Kidney (tissue), 14 donors: ENCODE measurements around the gene MCTP2. TPM values are rescaled to one million over a fixed set of nuclear protein-coding genes. Genes with fewer than 3 reads are reported as not detected.

Source experiments
- DNase-seq, 5 donors: peaks; one replicate each; pipeline ENCODE4 v3.0.0-alpha.2; 2013 to 2020
- FAIRE-seq: peaks from 2 replicates; lab custom pipeline; 2012; peaks lifted over from hg19 to GRCh38; lab: Jason Lieb, UNC
- H3K27ac ChIP-seq, 2 donors: one replicate each; pipeline ENCODE4 v1.7.0; 2013; ENCODE audit warnings: low read depth in 2 of 2, low read length in 2 of 2, inconsistent platforms in 1 of 2
- H3K27me3 ChIP-seq: one replicate; pipeline ENCODE4 v1.7.1; 2013; ENCODE audit warnings: low read length, inconsistent platforms; ENCODE audit not compliant: control insufficient read depth, insufficient read depth
- H3K36me3 ChIP-seq, 3 donors: one replicate each; pipeline versions ENCODE4 v1.7.0 to v1.7.1; 2013; ENCODE audit warnings: low read length in 3 of 3, control low read depth in 1 of 3, inconsistent platforms in 1 of 3; ENCODE audit not compliant: insufficient read depth in 3 of 3, control insufficient read depth in 2 of 3
- H3K4me1 ChIP-seq, 3 donors: one replicate each; pipeline versions ENCODE4 v1.7.0 to v1.7.1; 2013; ENCODE audit warnings: low read length in 3 of 3, inconsistent platforms in 1 of 3, low read depth in 1 of 3; ENCODE audit not compliant: control insufficient read depth in 2 of 3, insufficient read depth in 2 of 3
- H3K4me3 ChIP-seq, 3 donors: one replicate each; pipeline versions ENCODE4 v1.7.0 to v1.8.1; 2013; ENCODE audit warnings: low read length in 3 of 3, control low read depth in 1 of 3, inconsistent platforms in 1 of 3
- H3K9ac ChIP-seq, 3 donors: one replicate each; pipeline versions ENCODE4 v1.7.0 to v1.7.1; 2013; ENCODE audit warnings: low read length in 3 of 3, control low read depth in 1 of 3, inconsistent platforms in 1 of 3
- H3K9me3 ChIP-seq, 3 donors: one replicate each; pipeline versions ENCODE4 v1.7.0 to v1.7.1; 2013; ENCODE audit warnings: low read length in 3 of 3, control low read depth in 1 of 3, inconsistent platforms in 1 of 3; ENCODE audit not compliant: control insufficient read depth in 2 of 3, insufficient read depth in 1 of 3
- CTCF ChIP-seq: IDR thresholded peaks from 3 replicates; pipeline ENCODE4 v1.5.1; 2012; ENCODE audit warnings: mild to moderate bottlenecking, moderate library complexity, borderline replicate concordance; ENCODE audit not compliant: insufficient read depth; ENCODE audit errors: extremely low read depth
- intact Hi-C: fragments of 100-400 bp; cut with DNase I; formaldehyde crosslinking; loops from one replicate; pipeline ENCODE4 v1.11.1; 2022
- polyA plus RNA-seq: library from polyadenylated mRNA; stranded (reverse); fragments of 350-450 nt; fragmentation: Illumina TruSeq; extraction: RNeasy Lipid Tissue Mini Kit (QIAGEN cat#74804); gene quantifications from one replicate; pipeline ENCODE4 v1.2.3, GENCODE V29; 2014; ENCODE audit warnings: low read depth, low replicate concordance; ENCODE audit not compliant: insufficient read depth
- total RNA-seq: library from RNA; stranded (reverse); fragmentation: NEBNext Ultra II Directional; extraction: Animal tissue kit (Norgen Biotek cat#: 25700); gene quantifications from one replicate; pipeline ENCODE4 v1.2.1, GENCODE V29; 2021
- donor health status: control.
- donor health status: control.
- donor health status: control.
- donor health status: control.
- donor health status: control.
- donor health status: DM: yes; HTN: yes; CAD: no.
- donor health status: Normal renal cell carcinoma (clear cell type).

The MCTP2 gene
- total and polyA plus RNA-seq, 2 donors from 2014 or later, result 1.2 to 21.1 TPM

GRCh38 chr15:94324117-94324826 lies 92.9 kb downstream of the MCTP2 start:
- TF ChIP-seq CTCF, result peak; percentile 84
- Histone ChIP-seq H3K27ac (no peak overlapping the region), H3K4me1 (no peaks in the 10 kb centered on the region), H3K27me3 (no peaks in the 10 kb centered on the region), H3K36me3 (no peaks in the 10 kb centered on the region), H3K4me3 (peak overlapping the region in 1 of 3 donors; percentile 2), H3K9ac (no peak overlapping the region), H3K9me3 (no peaks in the 10 kb centered on the region)
- FAIRE-seq, result peak; percentile 84
- intact Hi-C loops, result loop anchor here (5.0 kb wide), 1 partner anchor 162 kb away; no protein-coding TSS in a partner anchor
- DNase-seq, result peak in 4 of 5 donors; percentile 52 to 83 (median 79)

DNA sequence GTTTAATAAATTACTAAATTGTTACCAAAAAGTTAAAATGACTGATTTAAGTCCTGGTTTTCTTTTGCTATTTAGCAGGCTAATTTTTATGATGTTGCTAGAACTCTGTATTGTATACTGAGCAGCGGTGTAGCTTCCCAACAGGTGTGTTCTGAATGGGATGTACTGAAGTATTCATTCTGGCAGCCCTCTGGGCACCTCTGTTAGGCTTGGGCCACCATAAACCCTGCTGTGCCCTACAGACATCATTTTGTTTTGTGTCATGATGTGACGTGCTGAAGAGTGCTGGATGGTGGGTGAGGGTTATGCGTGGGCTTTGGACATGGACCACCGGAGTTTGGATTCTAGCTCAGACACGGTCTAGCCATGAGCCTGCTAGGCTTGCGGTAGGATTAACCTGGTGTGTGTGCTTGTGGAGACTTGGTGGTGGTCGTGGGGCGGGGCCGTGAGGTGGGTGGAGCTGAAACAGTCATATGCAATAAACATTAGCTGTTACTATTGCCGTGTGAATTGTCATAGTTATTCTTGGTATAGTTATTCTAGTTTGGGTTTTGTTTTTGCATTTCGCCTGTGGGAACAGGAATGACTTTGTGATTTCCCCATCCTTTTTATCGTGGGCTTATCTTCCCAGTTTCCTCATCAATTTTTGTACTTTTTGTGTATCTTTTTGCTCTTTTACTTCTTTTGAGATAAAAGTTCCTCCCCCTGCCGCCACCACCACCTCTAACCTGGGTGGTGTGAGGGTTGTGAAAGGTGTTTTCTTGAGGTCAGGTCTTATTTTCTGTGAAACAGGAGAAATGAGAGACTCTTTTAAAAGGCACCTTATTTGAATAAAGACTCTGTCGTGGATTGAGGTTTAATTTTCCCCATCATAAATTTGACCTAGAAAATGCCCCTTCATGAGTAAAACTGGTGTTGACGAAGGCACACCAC lies 93.7 kb downstream of the MCTP2 start:
- DNase-seq (no peak), FAIRE-seq (no peak)
- no peaks in the 10 kb centered on the region for H3K36me3 ChIP-seq
- H3K9ac ChIP-seq, result no peak overlapping the region
- H3K27me3 ChIP-seq, result no peaks in the 10 kb centered on the region
- no peak for TF ChIP-seq CTCF
- no peak overlapping the region for H3K27ac ChIP-seq
- no peak overlapping the region for H3K4me3 ChIP-seq
- H3K4me1 ChIP-seq, result no peaks in the 10 kb centered on the region
- intact Hi-C loops, result loop anchor here (5.0 kb wide), 1 partner anchor 163 kb away; no protein-coding TSS in a partner anchor
- H3K9me3 ChIP-seq, result no peaks in the 10 kb centered on the region

DNA sequence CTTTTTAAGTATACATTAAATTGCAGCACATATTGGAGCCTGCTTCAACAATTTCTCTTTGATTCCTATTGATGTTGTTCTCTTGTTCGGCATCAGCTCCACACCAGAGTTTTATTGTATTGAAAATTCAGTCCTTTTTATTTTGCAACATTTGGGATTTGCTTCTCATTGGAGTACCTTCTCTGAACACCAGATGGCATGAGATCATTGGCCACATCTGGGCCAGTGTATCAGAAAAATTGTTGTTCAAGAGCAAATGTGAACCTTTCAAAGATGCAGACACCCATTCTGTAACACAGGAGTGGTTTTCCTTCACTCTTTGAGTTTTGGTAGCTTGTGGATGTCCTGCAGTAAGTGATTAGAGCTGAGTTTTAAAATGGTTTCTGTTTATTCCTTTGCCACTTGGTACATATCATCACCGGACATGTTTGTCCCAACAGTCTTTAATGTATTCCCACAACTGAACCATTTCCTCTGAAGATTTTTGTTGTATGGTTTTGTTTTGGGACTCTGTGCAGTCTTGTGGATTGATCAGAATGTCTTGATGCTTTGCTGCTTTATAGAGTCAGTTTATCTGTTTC lies 96.1 kb downstream of the MCTP2 start:
- Histone ChIP-seq H3K9me3 (no peaks in the 10 kb centered on the region), H3K4me3 (no peak overlapping the region), H3K27me3 (no peaks in the 10 kb centered on the region), H3K9ac (no peak overlapping the region), H3K4me1 (no peaks in the 10 kb centered on the region), H3K27ac (no peak overlapping the region), H3K36me3 (no peaks in the 10 kb centered on the region)
- intact Hi-C loops, result no loop called here
- FAIRE-seq (peak; percentile 60), DNase-seq (peak in 3 of 5 donors; percentile 25 to 73 (median 61))
- TF ChIP-seq CTCF, result peak; percentile 51
